ENCODE data around the gene XYLB.

XYLB gene

GRCh38 chr3:38368238-38368637 lies 21.7 kb downstream of the XYLB start:
- H3K9me3 ChIP-seq (ENCODE audit: severe bottlenecking), result no peaks in the 10 kb centered on the region
- no peaks in the 10 kb centered on the region for H3K4me1 ChIP-seq (ENCODE audit: insufficient read depth, poor library complexity, severe bottlenecking)
- no peak overlapping the region for H3K4me3 ChIP-seq (ENCODE audit: severe bottlenecking)
- H3K27me3 ChIP-seq (ENCODE audit: insufficient read depth, poor library complexity, severe bottlenecking), result no peaks in the 10 kb centered on the region
- ATAC-seq (ENCODE audit: low read depth) (no peak), DNase-seq (ENCODE audit: low spot score) (no peak)
- peaks cover 13% of the 10 kb centered on the region; the same call in 1 of the 2 replicates for H3K36me3 ChIP-seq (ENCODE audit: low read depth)
- TF ChIP-seq CTCF (IDR thresholded peaks at IDR 0.05; ENCODE audit: poor library complexity, severe bottlenecking), result no peak
- no peak overlapping the region for H3K27ac ChIP-seq (ENCODE audit: poor library complexity, severe bottlenecking)

- Histone ChIP-seq H3K9me3 (ENCODE audit: severe bottlenecking) (no peaks in the 10 kb centered on the region), H3K4me1 (ENCODE audit: insufficient read depth, poor library complexity, severe bottlenecking) (no peaks in the 10 kb centered on the region), H3K4me3 (ENCODE audit: severe bottlenecking) (no peak overlapping the region), H3K27ac (ENCODE audit: poor library complexity, severe bottlenecking) (no peak overlapping the region), H3K27me3 (ENCODE audit: insufficient read depth, poor library complexity, severe bottlenecking) (no peaks in the 10 kb centered on the region), H3K36me3 (ENCODE audit: low read depth) (peaks cover 14% of the 10 kb centered on the region; the same call in 1 of the 2 replicates)
- TF ChIP-seq CTCF (IDR thresholded peaks at IDR 0.05; ENCODE audit: poor library complexity, severe bottlenecking), result no peak
- ATAC-seq (ENCODE audit: low read depth) (no peak), DNase-seq (ENCODE audit: low spot score) (no peak)
Measured at GRCh38 chr3:38369186-38369585, 22.6 kb downstream of the XYLB start.

- H3K27me3 ChIP-seq (ENCODE audit: insufficient read depth, poor library complexity, severe bottlenecking), result no peaks in the 10 kb centered on the region
- DNase-seq (ENCODE audit: low spot score) (no peak), ATAC-seq (ENCODE audit: low read depth) (no peak)
- H3K9me3 ChIP-seq (ENCODE audit: severe bottlenecking), result no peaks in the 10 kb centered on the region
- no peak for TF ChIP-seq CTCF (IDR thresholded peaks at IDR 0.05; ENCODE audit: poor library complexity, severe bottlenecking)
- H3K27ac ChIP-seq (ENCODE audit: poor library complexity, severe bottlenecking), result no peak overlapping the region
- no peak overlapping the region for H3K4me3 ChIP-seq (ENCODE audit: severe bottlenecking)
- peaks cover 14% of the 10 kb centered on the region; the same call in 1 of the 2 replicates for H3K36me3 ChIP-seq (ENCODE audit: low read depth)
- H3K4me1 ChIP-seq (ENCODE audit: insufficient read depth, poor library complexity, severe bottlenecking), result no peaks in the 10 kb centered on the region
Measured at GRCh38 chr3:38370149-38370548, 23.6 kb downstream of the XYLB start.

- no peaks in the 10 kb centered on the region for H3K27me3 ChIP-seq (ENCODE audit: insufficient read depth, poor library complexity, severe bottlenecking)
- H3K9me3 ChIP-seq (ENCODE audit: severe bottlenecking), result no peaks in the 10 kb centered on the region
- H3K4me1 ChIP-seq (ENCODE audit: insufficient read depth, poor library complexity, severe bottlenecking), result no peaks in the 10 kb centered on the region
- DNase-seq (ENCODE audit: low spot score), result no peak
- no peak for ATAC-seq (ENCODE audit: low read depth)
- peaks cover 14% of the 10 kb centered on the region; the same call in 1 of the 2 replicates for H3K36me3 ChIP-seq (ENCODE audit: low read depth)
- H3K4me3 ChIP-seq (ENCODE audit: severe bottlenecking), result no peak overlapping the region
- no peak for TF ChIP-seq CTCF (IDR thresholded peaks at IDR 0.05; ENCODE audit: poor library complexity, severe bottlenecking)
- no peak overlapping the region for H3K27ac ChIP-seq (ENCODE audit: poor library complexity, severe bottlenecking)
Measured at GRCh38 chr3:38370861-38371260, 24.3 kb downstream of the XYLB start.

- H3K36me3 ChIP-seq (ENCODE audit: low read depth), result peaks cover 9% of the 10 kb centered on the region; the same call in 1 of the 2 replicates
- TF ChIP-seq CTCF (IDR thresholded peaks at IDR 0.05; ENCODE audit: poor library complexity, severe bottlenecking), result no peak
Measured at GRCh38 chr3:38371541-38372213, 25.1 kb downstream of the XYLB start.

More at GRCh38 chr3:38371541-38372213, 25.1 kb downstream of the XYLB start:
- DNase-seq (ENCODE audit: low spot score) (no peak), ATAC-seq (ENCODE audit: low read depth) (no peak)
- H3K4me1 ChIP-seq (ENCODE audit: insufficient read depth, poor library complexity, severe bottlenecking), result no peaks in the 10 kb centered on the region
- H3K27ac ChIP-seq (ENCODE audit: poor library complexity, severe bottlenecking), result no peak overlapping the region
- H3K4me3 ChIP-seq (ENCODE audit: severe bottlenecking), result no peak overlapping the region
- H3K9me3 ChIP-seq (ENCODE audit: severe bottlenecking), result no peaks in the 10 kb centered on the region
- H3K27me3 ChIP-seq (ENCODE audit: insufficient read depth, poor library complexity, severe bottlenecking), result no peaks in the 10 kb centered on the region
